Sigmoid colon (tissue), 7 donors: ENCODE results near the gene ZNF891. TPM values are rescaled to one million over a fixed set of nuclear protein-coding genes. Genes with fewer than 3 reads are reported as not detected.

Experiments
- DNase-seq: peaks from one replicate; pipeline ENCODE4 v3.0.0-alpha.2; 2019
- H3K27ac ChIP-seq, 4 donors: fragments of 200-600 bp; sonication (generic); one replicate each; pipeline ENCODE4 v1.5.1; 2016 to 2019; ENCODE audit warnings: mild to moderate bottlenecking in 1 of 4
- H3K27me3 ChIP-seq, 3 donors: fragments of 200-600 bp; sonication (generic); one replicate each; pipeline ENCODE4 v1.5.1; 2019; ENCODE audit warnings: mild to moderate bottlenecking in 1 of 3
- H3K36me3 ChIP-seq, 4 donors: fragments of 200-600 bp; sonication (generic); one replicate each; pipeline ENCODE4 v1.5.1; 2016 to 2019
- H3K4me1 ChIP-seq, 4 donors: fragments of 200-600 bp; sonication (generic); one replicate each; pipeline ENCODE4 v1.5.1; 2017 to 2019
- H3K4me3 ChIP-seq, 4 donors: fragments of 200-600 bp; sonication (generic); one replicate each; pipeline ENCODE4 v1.5.1; 2017 to 2019; ENCODE audit warnings: mild to moderate bottlenecking in 2 of 4, moderate library complexity in 1 of 4
- H3K9me3 ChIP-seq, 4 donors: fragments of 200-600 bp in 3 of 4; sonication (generic) in 3 of 4; one replicate each; pipeline versions ENCODE4 v1.5.1 to v1.6.1; 2013 to 2019
- EP300 ChIP-seq, 4 donors: sonication (generic); formaldehyde crosslinking; IDR thresholded peaks; one replicate each; pipeline ENCODE4 v1.6.1; 2017; ENCODE audit warnings: antibody characterized with exemption in 4 of 4
- POLR2A ChIP-seq, 2 donors: fragments of 450-650 bp; IDR thresholded peaks; one replicate each; pipeline ENCODE4 v1.6.1; 2016; ENCODE audit warnings: antibody characterized with exemption in 2 of 2, mild to moderate bottlenecking in 2 of 2, moderate library complexity in 2 of 2
- POLR2AphosphoS5 ChIP-seq, 4 donors: sonication (generic); formaldehyde crosslinking; IDR thresholded peaks; one replicate each; pipeline ENCODE4 v1.6.1; 2017; ENCODE audit warnings: antibody characterized with exemption in 4 of 4
- WGBS, 2 donors: extraction: QIAGEN DNeasy Blood & Tissue Kit; methylation state at CpG; one replicate each; pipeline ENCODE4 v1.1.7; 2013; 5-methylcytosine and 5-hydroxymethylcytosine counted together
- intact Hi-C: fragments of 100-400 bp; cut with DNase I; formaldehyde crosslinking; loops from one replicate; pipeline ENCODE4 v1.15.1; 2023
- polyA plus RNA-seq, 3 donors: library from polyadenylated mRNA; stranded (reverse); fragments of 200-250 nt; gene quantifications; one replicate each; pipeline ENCODE4 v1.2.3, GENCODE V29; 2013
- total RNA-seq, 4 donors: library from RNA; depleted of rRNA; stranded (reverse); fragments of >200 nt; gene quantifications; one replicate each; pipeline ENCODE4 v1.1.0, GENCODE V29; 2016
- TF ChIP-seq, protein P1 (sequence below), 4 experiments: fragments of 450-650 bp in 3 of 4; fragments of 200-600 bp in 1 of 4; IDR thresholded peaks; one replicate each; pipeline ENCODE4 v1.5.1; 2016 to 2019; ENCODE audit warnings: antibody characterized with exemption in 4 of 4, mild to moderate bottlenecking in 3 of 4, moderate library complexity in 2 of 4
- donor health status: healthy with polysubstance abuse.
- donor health status: Bipolar disorder and iron deficiency.
- donor health status: healthy.

Gene ZNF891
- total and polyA plus RNA-seq, 7 donors, result under 0.01 to 6.1 (median 3.1) TPM

DNA sequence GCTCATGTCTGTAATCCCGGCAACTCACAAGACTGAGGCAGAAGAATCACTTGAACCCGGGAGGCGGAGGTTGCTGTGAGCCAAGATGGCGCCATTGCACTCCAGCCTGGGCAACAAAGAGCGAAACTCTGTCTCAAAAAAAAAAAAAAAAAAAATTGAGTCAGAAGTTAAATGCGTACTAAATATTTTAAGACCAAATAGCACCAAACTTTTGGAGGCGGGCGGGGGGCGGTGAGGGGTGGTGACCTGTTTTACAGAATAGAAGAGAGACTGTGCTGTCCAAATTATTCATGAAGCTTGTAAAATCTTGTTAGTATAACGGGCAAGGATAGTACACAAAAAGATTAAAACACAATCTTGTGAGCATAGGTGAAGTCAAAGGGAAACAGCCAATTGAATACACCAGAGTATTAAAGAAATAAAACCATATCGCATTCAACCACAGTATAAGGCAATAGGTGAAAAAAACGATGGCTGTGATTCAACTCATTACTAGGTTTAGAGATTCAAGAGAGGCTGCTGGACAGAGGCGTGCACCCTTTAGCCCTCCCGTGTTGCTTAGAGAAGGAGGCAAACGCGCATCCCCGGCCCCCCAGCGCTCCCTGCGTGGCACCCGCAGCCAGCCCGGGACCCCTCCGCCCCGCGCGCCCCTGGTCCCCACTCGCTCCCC lies 571 bp downstream of the ZNF891 start:
- no peak for TF ChIP-seq POLR2AphosphoS5 (IDR thresholded peaks at IDR 0.05)
- TF ChIP-seq, protein P1, sequence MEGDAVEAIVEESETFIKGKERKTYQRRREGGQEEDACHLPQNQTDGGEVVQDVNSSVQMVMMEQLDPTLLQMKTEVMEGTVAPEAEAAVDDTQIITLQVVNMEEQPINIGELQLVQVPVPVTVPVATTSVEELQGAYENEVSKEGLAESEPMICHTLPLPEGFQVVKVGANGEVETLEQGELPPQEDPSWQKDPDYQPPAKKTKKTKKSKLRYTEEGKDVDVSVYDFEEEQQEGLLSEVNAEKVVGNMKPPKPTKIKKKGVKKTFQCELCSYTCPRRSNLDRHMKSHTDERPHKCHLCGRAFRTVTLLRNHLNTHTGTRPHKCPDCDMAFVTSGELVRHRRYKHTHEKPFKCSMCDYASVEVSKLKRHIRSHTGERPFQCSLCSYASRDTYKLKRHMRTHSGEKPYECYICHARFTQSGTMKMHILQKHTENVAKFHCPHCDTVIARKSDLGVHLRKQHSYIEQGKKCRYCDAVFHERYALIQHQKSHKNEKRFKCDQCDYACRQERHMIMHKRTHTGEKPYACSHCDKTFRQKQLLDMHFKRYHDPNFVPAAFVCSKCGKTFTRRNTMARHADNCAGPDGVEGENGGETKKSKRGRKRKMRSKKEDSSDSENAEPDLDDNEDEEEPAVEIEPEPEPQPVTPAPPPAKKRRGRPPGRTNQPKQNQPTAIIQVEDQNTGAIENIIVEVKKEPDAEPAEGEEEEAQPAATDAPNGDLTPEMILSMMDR (IDR thresholded peaks at IDR 0.05), result no peak
- TF ChIP-seq EP300 (IDR thresholded peaks at IDR 0.05), result no peak
- no peak for TF ChIP-seq POLR2A (IDR thresholded peaks at IDR 0.05)
- H3K4me1 ChIP-seq, result peaks cover 0 to 14% (median 6%) of the 10 kb centered on the region in 4 donors
- peaks cover 4 to 60% (median 24%) of the 10 kb centered on the region in 4 donors for H3K36me3 ChIP-seq
- 22 to 27% methylated on average over 26 of the region's 26 CpGs for WGBS, 2 donors
- intact Hi-C loops, result loop anchor here (1.0 to 2.0 kb wide), 5 partner anchors 21 to 143 kb away; partner anchors contain the start of genes ZNF140, ZNF26, ZNF268 and ZNF84
- no peak for DNase-seq
- peaks cover 15 to 49% (median 36%) of the 10 kb centered on the region in 4 donors for H3K9me3 ChIP-seq
- H3K4me3 ChIP-seq, result peak overlapping the region; percentile 77 to 92 (median 82)
- H3K27me3 ChIP-seq, result no peaks in the 10 kb centered on the region
- H3K27ac ChIP-seq, result peak overlapping the region; percentile 95 to 98 (median 96)

- intact Hi-C loops, result no loop called here
- Histone ChIP-seq H3K27ac (no peak overlapping the region), H3K36me3 (peaks cover 9 to 90% (median 50%) of the 10 kb centered on the region in 4 donors), H3K4me1 (peaks cover 0 to 6% (median 2%) of the 10 kb centered on the region in 4 donors), H3K27me3 (no peaks in the 10 kb centered on the region), H3K9me3 (peaks cover 41 to 87% (median 67%) of the 10 kb centered on the region in 4 donors), H3K4me3 (no peak overlapping the region)
- DNase-seq, result no peak
- WGBS, 2 donors, result 96 to 98% methylated on average over 2 of the region's 2 CpGs
- TF ChIP-seq, protein P1 (IDR thresholded peaks at IDR 0.05), result no peak
- TF ChIP-seq POLR2AphosphoS5 (IDR thresholded peaks at IDR 0.05) (no peak), POLR2A (IDR thresholded peaks at IDR 0.05) (no peak), EP300 (IDR thresholded peaks at IDR 0.05) (no peak)
These were observed 5.4 kb downstream of the ZNF891 start for GRCh38 chr12:133124674-133125073.

GRCh38 chr12:133120385-133121191 lies 9.5 kb downstream of the ZNF891 start:
- Histone ChIP-seq H3K27me3 (no peaks in the 10 kb centered on the region), H3K36me3 (peaks cover 9 to 96% (median 52%) of the 10 kb centered on the region in 4 donors), H3K27ac (no peak overlapping the region), H3K9me3 (peaks cover 61 to 97% (median 82%) of the 10 kb centered on the region in 4 donors), H3K4me3 (no peak overlapping the region), H3K4me1 (no peaks in the 10 kb centered on the region)
- WGBS, 2 donors, result 94% methylated on average over 3 of the region's 3 CpGs
- TF ChIP-seq, protein P1 (IDR thresholded peaks at IDR 0.05), result no peak
- TF ChIP-seq POLR2AphosphoS5 (IDR thresholded peaks at IDR 0.05) (no peak), EP300 (IDR thresholded peaks at IDR 0.05) (no peak), POLR2A (IDR thresholded peaks at IDR 0.05) (no peak)
- no peak for DNase-seq
- intact Hi-C loops, result no loop called here

- Histone ChIP-seq H3K4me3 (no peak overlapping the region), H3K4me1 (no peaks in the 10 kb centered on the region), H3K27me3 (no peaks in the 10 kb centered on the region), H3K9me3 (peaks cover 56 to 95% (median 75%) of the 10 kb centered on the region in 4 donors), H3K27ac (no peak overlapping the region), H3K36me3 (peaks cover 20 to 80% (median 37%) of the 10 kb centered on the region in 4 donors)
- DNase-seq, result no peak
- intact Hi-C loops, result loop anchor here (2.0 kb wide), 1 partner anchor 21 kb away; no protein-coding TSS in a partner anchor
- WGBS, 2 donors, result 96 to 99% methylated on average over 2 of the region's 2 CpGs
- no peak for TF ChIP-seq EP300 (IDR thresholded peaks at IDR 0.05)
- TF ChIP-seq POLR2A (IDR thresholded peaks at IDR 0.05), result no peak
- no peak for TF ChIP-seq POLR2AphosphoS5 (IDR thresholded peaks at IDR 0.05)
- TF ChIP-seq, protein P1 (IDR thresholded peaks at IDR 0.05), result no peak
These were observed 21.9 kb downstream of the ZNF891 start for GRCh38 chr12:133108150-133108549.
